Retinal pigment epithelial cell (primary cell): ENCODE measurements around the gene TMEM108.

ENCODE experiments used
- DNase-seq: peaks from one replicate; pipeline ENCODE4 v3.0.0-alpha.2; 2010; ENCODE audit warnings: low read depth
- H3K4me3 ChIP-seq: 2 replicates; pipeline ENCODE4 v1.5.1; 2011; ENCODE audit warnings: mild to moderate bottlenecking, low read length, control low read depth, moderate library complexity
- TF ChIP-seq, protein P1 (sequence below): conservative IDR thresholded peaks from 2 replicates; pipeline ENCODE4 v1.5.1; 2011; ENCODE audit warnings: low read depth, low read length, control low read depth, inconsistent platforms

Gene TMEM108

DNA sequence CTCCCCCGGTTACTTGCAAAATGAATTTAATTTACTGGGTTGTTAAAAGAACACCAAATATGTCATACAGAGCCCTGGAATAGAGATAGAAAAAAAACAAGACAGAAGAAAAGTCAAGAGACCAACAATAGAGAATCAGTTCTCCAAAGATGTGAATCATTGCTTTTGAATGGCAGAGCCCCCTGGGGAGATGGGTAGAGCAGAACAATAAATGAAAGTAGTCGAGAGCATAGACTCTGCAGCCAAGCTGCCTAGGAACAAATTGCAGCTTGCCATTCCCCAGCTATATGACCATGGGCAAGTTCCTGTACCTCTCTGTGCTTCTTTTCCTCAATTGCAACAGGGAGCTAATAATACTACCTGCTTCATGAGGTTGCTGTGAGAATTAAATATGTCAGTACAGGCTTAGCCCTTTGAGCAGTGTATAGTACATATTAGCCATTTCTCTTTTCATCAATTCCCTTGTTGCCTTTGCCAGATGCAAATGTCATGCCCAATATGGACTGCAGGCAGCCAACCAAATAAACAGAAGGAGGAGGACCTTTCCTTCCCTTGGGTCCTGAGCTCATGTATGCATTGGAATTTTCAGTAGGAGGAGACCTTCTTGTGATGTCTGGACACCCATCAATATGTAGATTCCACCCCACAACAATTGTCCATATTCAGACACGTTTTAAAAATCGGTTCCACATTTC, 336.7 kb downstream of the TMEM108 start:
- DNase-seq, result no peak
- TF ChIP-seq, protein P1, sequence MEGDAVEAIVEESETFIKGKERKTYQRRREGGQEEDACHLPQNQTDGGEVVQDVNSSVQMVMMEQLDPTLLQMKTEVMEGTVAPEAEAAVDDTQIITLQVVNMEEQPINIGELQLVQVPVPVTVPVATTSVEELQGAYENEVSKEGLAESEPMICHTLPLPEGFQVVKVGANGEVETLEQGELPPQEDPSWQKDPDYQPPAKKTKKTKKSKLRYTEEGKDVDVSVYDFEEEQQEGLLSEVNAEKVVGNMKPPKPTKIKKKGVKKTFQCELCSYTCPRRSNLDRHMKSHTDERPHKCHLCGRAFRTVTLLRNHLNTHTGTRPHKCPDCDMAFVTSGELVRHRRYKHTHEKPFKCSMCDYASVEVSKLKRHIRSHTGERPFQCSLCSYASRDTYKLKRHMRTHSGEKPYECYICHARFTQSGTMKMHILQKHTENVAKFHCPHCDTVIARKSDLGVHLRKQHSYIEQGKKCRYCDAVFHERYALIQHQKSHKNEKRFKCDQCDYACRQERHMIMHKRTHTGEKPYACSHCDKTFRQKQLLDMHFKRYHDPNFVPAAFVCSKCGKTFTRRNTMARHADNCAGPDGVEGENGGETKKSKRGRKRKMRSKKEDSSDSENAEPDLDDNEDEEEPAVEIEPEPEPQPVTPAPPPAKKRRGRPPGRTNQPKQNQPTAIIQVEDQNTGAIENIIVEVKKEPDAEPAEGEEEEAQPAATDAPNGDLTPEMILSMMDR, result no peak
- H3K4me3 ChIP-seq, result no peak overlapping the region

DNA sequence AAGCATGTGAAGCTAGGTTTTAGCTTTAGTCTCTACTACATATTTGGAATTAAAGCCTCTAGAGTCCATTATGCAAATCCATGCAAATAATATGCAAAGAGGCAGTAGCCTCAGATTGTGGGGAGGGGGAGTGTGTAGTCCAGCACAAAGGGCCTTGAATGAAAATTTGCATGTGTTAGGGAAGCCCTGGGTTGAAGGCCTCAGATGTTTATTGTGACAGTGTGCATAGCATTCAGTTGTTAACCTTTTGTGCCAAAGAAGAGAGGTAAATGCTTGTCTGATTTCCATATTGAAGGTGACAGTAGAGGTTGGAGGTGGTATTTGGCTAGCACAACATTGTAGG, 337.2 kb downstream of the TMEM108 start:
- DNase-seq, result no peak
- no peak overlapping the region for H3K4me3 ChIP-seq
- TF ChIP-seq, protein P1, result no peak

DNA sequence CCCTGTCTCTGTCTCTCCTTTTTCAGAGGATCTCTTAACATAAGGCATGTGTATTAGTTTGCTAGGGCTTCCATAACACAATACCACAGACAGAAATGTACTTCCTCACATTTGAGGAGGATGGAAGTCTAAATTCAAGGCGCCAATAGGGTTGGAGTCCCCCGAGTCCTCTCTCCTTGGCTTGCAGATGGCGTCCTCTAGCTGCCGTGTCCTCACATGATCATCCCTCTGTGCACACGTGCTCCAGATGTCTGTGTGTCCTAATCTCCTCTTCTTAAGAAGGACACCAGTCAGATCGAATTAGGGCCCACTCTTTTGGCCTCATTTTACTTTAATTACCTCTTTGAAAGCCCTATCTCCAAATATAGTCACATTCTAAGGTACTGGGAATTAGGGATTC, 338.6 kb downstream of the TMEM108 start:
- no peak for DNase-seq
- TF ChIP-seq, protein P1, result peak; percentile 22

DNA sequence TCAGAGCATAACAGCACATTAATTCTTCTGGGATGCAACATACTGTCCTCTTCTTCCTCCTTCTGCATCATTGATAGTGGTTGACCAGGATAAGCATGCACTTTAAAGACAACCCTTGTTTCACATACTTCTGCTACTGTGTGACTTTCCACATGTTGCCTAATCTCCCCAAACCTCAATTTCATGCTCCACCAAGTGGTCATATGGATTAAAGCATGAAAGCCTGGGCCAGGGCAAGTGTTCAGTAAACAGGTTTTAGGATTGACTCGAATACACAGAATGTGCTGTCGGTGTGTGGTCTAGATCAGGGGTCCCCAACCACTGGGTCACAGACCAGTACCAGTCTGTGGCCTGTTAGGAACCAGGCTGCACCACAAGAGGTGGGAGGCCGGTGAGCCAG, 339.2 kb downstream of the TMEM108 start:
- H3K4me3 ChIP-seq, result no peak overlapping the region
- DNase-seq, result no peak
- TF ChIP-seq, protein P1, result peak; percentile 70

More for the DNA sequence above, 338.6 kb downstream of the TMEM108 start:
- H3K4me3 ChIP-seq, result no peak overlapping the region

DNA sequence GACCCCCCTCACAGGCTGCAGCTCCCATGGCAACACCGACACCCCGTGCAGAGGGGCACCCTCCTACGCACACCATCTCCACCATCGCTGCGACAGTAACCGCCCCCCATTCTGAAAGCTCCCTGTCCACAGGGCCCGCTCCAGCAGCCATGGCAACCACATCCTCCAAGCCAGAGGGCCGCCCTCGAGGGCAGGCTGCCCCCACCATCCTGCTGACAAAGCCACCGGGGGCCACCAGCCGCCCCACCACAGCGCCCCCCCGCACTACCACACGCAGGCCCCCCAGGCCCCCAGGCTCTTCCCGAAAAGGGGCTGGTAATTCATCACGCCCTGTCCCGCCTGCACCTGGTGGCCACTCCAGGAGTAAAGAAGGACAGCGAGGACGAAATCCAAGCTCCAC, 341.7 kb downstream of the TMEM108 start:
- TF ChIP-seq, protein P1, result no peak
- no peak overlapping the region for H3K4me3 ChIP-seq
- DNase-seq, result no peak

DNA sequence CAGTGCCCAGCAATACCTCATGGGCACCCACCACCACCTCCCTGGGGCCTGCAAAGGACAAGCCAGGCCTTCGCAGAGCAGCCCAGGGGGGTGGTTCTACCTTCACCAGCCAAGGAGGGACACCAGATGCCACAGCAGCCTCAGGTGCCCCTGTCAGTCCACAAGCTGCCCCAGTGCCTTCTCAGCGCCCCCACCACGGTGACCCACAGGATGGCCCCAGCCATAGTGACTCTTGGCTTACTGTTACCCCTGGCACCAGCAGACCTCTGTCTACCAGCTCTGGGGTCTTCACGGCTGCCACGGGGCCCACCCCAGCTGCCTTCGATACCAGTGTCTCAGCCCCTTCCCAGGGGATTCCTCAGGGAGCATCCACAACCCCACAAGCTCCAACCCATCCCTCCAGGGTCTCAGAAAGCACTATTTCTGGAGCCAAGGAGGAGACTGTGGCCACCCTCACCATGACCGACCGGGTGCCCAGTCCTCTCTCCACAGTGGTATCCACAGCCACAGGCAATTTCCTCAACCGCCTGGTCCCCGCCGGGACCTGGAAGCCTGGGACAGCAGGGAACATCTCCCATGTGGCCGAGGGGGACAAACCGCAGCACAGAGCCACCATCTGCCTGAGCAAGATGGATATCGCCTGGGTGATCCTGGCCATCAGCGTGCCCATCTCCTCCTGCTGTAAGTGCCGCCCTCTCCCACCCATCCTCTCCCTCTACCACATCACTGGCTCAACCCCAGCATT, 342.5 kb downstream of the TMEM108 start:
- H3K4me3 ChIP-seq, result no peak overlapping the region
- TF ChIP-seq, protein P1, result no peak
- DNase-seq, result no peak
